ENCODE results near the gene CDIPT. TPM values are rescaled to one million over a fixed set of nuclear protein-coding genes. Genes with fewer than 3 reads are reported as not detected.

The CDIPT gene
- total RNA-seq, 8 experiments from 2014 or later, result 38.1 to 64.9 (median 44.0) TPM

DNA sequence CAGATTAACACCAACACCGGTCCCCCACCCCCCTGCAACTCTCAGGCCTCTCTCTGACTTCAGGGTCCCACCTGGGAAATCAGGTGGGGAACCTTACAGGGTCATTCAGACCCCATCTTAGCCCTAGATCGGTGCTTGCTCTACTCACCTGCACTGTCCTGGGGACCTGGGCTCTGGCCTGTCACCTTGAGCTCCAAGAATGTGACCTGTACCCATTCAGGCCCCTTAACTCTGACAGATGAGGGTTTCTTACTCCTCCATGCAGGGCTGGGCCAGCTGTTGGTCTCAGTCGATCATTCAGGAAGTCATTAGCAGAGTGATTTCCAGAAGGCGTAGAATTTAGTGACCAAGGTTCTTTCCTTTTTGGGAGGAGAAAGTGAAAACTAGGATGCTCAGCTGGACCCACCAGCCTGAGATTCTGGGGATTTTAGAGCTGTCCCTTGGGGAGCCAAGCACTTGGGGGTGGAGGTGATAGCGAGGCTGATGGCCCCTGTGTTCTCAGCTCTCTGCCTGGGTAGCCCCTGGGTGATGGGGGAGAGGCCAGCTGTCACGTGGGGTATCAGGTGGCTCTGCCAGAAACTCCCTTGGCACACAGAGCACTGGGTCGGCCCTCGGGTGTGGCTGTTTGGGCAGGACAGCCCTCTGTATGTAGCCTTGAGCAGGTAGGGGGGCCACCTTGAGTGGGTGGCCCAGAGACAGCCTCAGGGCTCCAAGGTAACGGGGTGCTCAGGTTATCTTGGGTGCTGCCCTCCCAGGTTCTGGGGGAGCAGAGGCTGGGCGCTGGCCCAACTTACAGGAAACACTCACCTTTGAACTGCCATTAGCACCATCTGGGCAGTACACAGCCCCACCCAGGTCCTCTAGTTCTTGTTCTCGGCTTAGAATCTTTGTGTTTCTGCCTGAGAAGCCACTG is 42.0 kb downstream of the CDIPT start:
- 0 to 96% (median 83%) methylated on average over 1 to 4 of the region's 11 CpGs; no CpG with 5 or more reads in 3 of the 10 experiments for WGBS, 10 experiments
- Histone ChIP-seq H3K4me3 (peak overlapping the region in 2 of 5 donors; percentile 26 to 32), H3K27ac (no peak overlapping the region), H3K4me1 (replicated peaks in 1 of 2) (peaks cover 9 to 23% of the 10 kb centered on the region in 2 donors)
- in situ Hi-C loops (cut with MboI; ENCODE audit: low pct_unique_long_range_greater_than_20kb in 2 of 9, low sequenced_read_pairs in 9 of 9, unreplicated experiment in 9 of 9), result loop anchor here in 4 of 9 experiments (25.0 kb wide), 2 partner anchors 91 to 191 kb away; partner anchors contain the start of genes C16orf92 (in 3 of the 4), DOC2A (in 3 of the 4) and ASPHD1 (in 1 of the 4)
- peak in 3 of 8 experiments; percentile 7 to 20 (median 12) for ATAC-seq (replicated peaks in 6 of 8)

DNA sequence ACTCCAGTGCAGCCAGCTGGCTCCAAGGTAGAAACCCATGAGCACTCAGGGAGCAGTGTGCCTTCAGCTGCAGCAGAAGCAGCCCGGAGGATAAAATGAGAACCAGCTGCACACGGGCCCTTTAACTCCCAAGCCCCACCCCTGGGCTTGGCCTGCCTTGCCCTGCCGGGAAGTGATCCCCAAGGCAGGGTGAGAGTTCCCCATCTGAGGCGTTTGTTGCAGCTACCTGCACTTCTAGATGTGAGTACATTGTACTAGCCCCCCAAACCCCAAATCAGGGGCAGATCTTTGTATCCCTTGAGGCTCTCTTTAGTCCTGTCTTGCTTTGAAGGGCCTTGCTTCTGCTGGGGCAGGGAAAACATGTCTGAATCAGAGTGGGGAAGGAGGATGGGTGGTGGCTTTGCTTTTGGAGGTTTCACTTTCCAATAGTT is 42.7 kb downstream of the CDIPT start, which contains the start of gene MVP:
TSS of gene MVP (plus strand) at position 192 of the 431 bp plus-strand sequence. CDS start 10,088 bp downstream, outside the sequence.
- in situ Hi-C loops (cut with MboI; ENCODE audit: low pct_unique_long_range_greater_than_20kb in 2 of 9, low sequenced_read_pairs in 9 of 9, unreplicated experiment in 9 of 9), result loop anchor here in 4 of 9 experiments (25.0 kb wide), 2 partner anchors 92 to 192 kb away; partner anchors contain the start of genes C16orf92 (in 3 of the 4), DOC2A (in 3 of the 4) and ASPHD1 (in 1 of the 4)
- no peak within 1 kb of the TSS for H3K27ac ChIP-seq
- ATAC-seq (replicated peaks in 6 of 8), result peak in 3 of 8 experiments; percentile 25 to 38 (median 29)
- WGBS, 10 experiments, result 16% methylated on average over 3 of the region's 4 CpGs; no CpG with 5 or more reads in 9 of the 10 experiments
- H3K4me3 ChIP-seq, result peak within 1 kb of the TSS in 3 of 5 donors; percentile 13 to 32 (median 26)
- H3K4me1 ChIP-seq (replicated peaks in 1 of 2), result peaks cover 7 to 16% of the 10 kb centered on the region in 2 donors

DNA sequence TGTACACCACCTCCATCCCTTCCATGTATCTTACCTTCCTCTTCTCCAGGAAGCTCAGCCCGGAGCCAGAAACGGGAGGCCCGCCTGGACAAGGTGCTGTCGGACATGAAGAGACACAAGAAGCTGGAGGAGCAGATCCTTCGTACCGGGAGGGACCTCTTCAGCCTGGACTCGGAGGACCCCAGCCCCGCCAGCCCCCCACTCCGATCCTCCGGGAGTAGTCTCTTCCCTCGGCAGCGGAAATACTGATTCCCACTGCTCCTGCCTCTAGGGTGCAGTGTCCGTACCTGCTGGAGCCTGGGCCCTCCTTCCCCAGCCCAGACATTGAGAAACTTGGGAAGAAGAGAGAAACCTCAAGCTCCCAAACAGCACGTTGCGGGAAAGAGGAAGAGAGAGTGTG is 43.5 kb downstream of the CDIPT start:
- ATAC-seq (replicated peaks in 6 of 8), result no peak
- H3K4me1 ChIP-seq (replicated peaks in 1 of 2), result peaks cover 7 to 19% of the 10 kb centered on the region in 2 donors
- in situ Hi-C loops (cut with MboI; ENCODE audit: low pct_unique_long_range_greater_than_20kb in 2 of 9, low sequenced_read_pairs in 9 of 9, unreplicated experiment in 9 of 9), result loop anchor here in 4 of 9 experiments (25.0 kb wide), 2 partner anchors 93 to 193 kb away; partner anchors contain the start of genes C16orf92 (in 3 of the 4), DOC2A (in 3 of the 4) and ASPHD1 (in 1 of the 4)
- H3K27ac ChIP-seq, result no peak overlapping the region
- no peak overlapping the region for H3K4me3 ChIP-seq
- 71 to 90% (median 83%) methylated on average over 2 to 6 of the region's 15 CpGs; no CpG with 5 or more reads in 6 of the 10 experiments for WGBS, 10 experiments

DNA sequence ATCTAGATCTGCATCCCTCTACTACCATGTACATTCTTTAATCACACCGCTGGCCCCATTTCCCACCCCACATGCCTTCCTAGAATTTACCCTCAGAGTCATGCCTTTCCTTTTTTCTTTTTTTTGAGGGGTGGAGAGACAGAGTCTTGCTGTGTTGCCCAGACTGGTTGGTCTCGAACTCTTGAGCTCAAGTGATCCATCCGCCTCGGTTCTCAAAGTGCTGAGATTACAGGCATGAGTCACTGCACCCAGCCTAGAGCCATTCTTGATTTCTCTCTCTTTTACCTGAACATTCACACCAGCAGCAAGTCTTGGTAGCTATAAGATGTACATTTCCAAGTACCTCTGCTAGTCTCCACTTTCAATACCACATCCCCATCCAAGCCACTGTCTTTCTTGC is 44.9 kb downstream of the CDIPT start:
- Histone ChIP-seq H3K27ac (no peak overlapping the region), H3K4me1 (replicated peaks in 1 of 2) (peaks cover 12 to 33% of the 10 kb centered on the region in 2 donors), H3K4me3 (no peak overlapping the region)
- in situ Hi-C loops (cut with MboI; ENCODE audit: low pct_unique_long_range_greater_than_20kb in 2 of 9, low sequenced_read_pairs in 9 of 9, unreplicated experiment in 9 of 9), result loop anchor here in 4 of 9 experiments (25.0 kb wide), 2 partner anchors 94 to 194 kb away; partner anchors contain the start of genes C16orf92 (in 3 of the 4), DOC2A (in 3 of the 4) and ASPHD1 (in 1 of the 4)
- 68 to 100% (median 95%) methylated on average over 1 to 4 of the region's 4 CpGs; no CpG with 5 or more reads in 1 of the 10 experiments for WGBS, 10 experiments
- no peak for ATAC-seq (replicated peaks in 6 of 8)

DNA sequence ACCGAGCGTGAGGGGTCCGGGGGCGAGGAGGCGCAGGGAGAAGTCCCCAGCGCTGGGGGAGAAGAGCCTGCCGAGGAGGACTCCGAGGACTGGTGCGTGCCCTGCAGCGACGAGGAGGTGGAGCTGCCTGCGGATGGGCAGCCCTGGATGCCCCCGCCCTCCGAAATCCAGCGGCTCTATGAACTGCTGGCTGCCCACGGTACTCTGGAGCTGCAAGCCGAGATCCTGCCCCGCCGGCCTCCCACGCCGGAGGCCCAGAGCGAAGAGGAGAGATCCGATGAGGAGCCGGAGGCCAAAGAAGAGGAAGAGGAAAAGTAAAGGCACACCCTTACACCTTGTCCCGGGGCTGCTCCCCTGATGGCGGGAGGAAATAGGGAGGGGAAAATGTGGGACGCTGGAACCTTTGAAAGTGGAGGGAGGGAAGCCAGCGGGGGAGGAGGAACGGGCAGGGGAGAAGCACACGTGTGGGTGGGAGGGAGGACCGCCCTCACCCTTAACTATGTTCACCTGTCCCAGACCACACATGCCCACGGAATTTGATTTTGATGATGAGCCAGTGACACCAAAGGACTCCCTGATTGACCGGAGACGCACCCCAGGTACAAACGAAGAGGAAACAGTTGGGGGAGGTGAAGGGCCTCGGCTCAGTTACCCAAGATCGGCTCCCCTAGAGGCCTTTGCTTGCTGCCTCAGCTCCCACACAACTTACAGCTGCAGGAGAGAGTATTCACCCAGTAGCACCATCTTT is 46.2 kb downstream of the CDIPT start:
- in situ Hi-C loops (cut with MboI; ENCODE audit: low pct_unique_long_range_greater_than_20kb in 2 of 9, low sequenced_read_pairs in 9 of 9, unreplicated experiment in 9 of 9), result loop anchor here in 4 of 9 experiments (25.0 kb wide), 2 partner anchors 95 to 195 kb away; partner anchors contain the start of genes C16orf92 (in 3 of the 4), DOC2A (in 3 of the 4) and ASPHD1 (in 1 of the 4)
- H3K27ac ChIP-seq, result peak overlapping the region; percentile 96 to 97
- peaks cover 12 to 33% of the 10 kb centered on the region in 2 donors for H3K4me1 ChIP-seq (replicated peaks in 1 of 2)
- ATAC-seq (replicated peaks in 6 of 8), result peak; percentile 7 to 30 (median 10)
- 0 to 16% (median 0%) methylated on average over 1 to 17 of the region's 37 CpGs; no CpG with 5 or more reads in 5 of the 10 experiments for WGBS, 10 experiments
- peak overlapping the region; percentile 49 to 86 (median 72) for H3K4me3 ChIP-seq

DNA sequence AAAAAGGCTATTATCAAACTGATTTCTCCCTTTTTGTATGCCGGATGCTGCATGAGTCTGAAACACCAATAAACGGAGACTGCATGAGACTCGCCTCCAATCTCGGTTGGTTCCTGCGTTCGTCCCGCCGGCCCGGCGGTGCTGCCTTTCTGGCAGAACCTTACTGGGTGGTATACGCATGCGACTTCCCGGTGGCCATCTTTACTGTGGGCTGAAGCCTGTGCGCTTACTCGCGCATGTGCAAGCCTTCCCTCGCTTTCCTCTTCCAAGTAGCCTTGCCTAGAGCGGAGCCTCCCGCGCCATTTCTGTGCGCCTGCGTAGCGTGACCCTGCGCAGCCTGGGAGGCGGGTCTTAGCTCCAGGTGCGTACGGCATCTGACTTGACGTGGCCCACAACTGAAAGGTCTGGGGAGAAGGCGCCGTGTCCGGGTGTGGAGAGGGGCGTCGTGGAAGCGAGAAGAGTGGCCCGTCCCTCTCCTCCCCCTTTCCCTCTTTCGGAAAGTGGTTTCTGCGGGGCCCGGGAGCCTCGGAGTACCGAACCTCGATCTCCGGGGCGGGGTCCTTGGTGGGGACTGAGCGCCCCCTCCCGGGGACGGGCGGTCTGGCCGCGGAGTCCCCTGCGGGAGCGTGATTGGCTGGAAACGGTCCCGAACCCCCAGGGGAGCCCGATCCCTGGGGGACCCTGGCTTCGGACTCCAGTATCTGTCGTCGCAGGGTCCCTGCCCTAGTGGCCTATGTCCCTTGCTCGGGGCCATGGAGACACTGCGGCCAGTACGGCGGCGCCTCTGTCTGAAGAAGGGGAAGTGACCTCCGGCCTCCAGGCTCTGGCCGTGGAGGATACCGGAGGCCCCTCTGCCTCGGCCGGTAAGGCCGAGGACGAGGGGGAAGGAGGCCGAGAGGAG is 47.0 kb downstream of the CDIPT start, which contains the start of gene PAGR1:
TSS of gene PAGR1 (plus strand) at position 360 of the 901 bp plus-strand sequence. CDS start at position 734, 374 bp downstream.
- peaks cover 12 to 33% of the 10 kb centered on the region in 2 donors for H3K4me1 ChIP-seq (replicated peaks in 1 of 2)

DNA sequence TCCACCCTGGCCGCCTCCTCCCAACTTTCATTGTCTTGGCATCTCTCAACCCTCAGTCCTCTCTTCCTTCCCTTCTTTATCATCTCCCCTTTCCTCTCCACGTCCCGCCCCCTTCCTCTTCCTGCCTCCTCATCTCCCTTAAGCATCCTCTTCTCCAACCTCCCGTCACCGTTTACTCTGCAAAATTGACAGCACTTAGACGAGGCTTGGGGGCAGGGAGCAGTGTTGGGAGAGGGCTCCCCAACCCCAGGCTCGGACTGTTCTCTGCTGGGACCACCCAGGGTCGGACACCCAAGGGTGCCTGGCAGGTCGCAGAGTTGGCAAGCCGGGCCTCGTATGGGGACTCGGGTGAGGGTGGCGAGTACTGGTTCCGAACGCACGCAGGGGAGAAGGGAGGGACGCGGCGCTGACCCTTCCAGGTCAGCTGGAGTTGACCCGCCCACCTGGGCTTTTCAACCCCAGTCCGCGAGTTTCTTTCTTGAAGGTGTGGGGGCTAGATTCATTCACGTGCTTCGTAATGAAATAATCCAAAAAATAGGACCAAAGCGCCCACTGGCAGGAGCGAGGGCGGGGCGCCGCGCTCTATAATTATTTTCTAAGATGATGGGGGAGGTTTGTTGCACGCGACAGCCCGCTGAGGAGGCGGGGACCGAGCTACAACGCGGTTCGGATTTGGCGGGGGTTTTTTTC is 47.8 kb downstream of the CDIPT start:
- Histone ChIP-seq H3K4me1 (replicated peaks in 1 of 2) (peaks cover 20 to 37% of the 10 kb centered on the region in 2 donors), H3K4me3 (peak overlapping the region; percentile 49 to 86 (median 72)), H3K27ac (peak overlapping the region; percentile 96 to 97)
- no peak for ATAC-seq (replicated peaks in 6 of 8)
- WGBS, 10 experiments, result 2 to 20% (median 4%) methylated on average over 1 to 23 of the region's 39 CpGs
- in situ Hi-C loops (cut with MboI; ENCODE audit: low pct_unique_long_range_greater_than_20kb in 2 of 9, low sequenced_read_pairs in 9 of 9, unreplicated experiment in 9 of 9), result loop anchor here in 4 of 9 experiments (25.0 kb wide), 2 partner anchors 97 to 197 kb away; partner anchors contain the start of genes C16orf92 (in 3 of the 4), DOC2A (in 3 of the 4) and ASPHD1 (in 1 of the 4)

More for the DNA sequence above, 47.0 kb downstream of the CDIPT start, which contains the start of gene PAGR1:
- ATAC-seq (replicated peaks in 6 of 8), result peak; percentile 48 to 70 (median 62)
- Histone ChIP-seq H3K4me3 (peak within 1 kb of the TSS; percentile 49 to 86 (median 72)), H3K27ac (peak within 1 kb of the TSS; percentile 96 to 97)
- in situ Hi-C loops (cut with MboI; ENCODE audit: low pct_unique_long_range_greater_than_20kb in 2 of 9, low sequenced_read_pairs in 9 of 9, unreplicated experiment in 9 of 9), result loop anchor here in 4 of 9 experiments (25.0 kb wide), 2 partner anchors 96 to 196 kb away; partner anchors contain the start of genes C16orf92 (in 3 of the 4), DOC2A (in 3 of the 4) and ASPHD1 (in 1 of the 4)
- WGBS, 10 experiments, result 0 to 2% (median 1%) methylated on average over 4 to 26 of the region's 70 CpGs; no CpG with 5 or more reads in 1 of the 10 experiments

DNA sequence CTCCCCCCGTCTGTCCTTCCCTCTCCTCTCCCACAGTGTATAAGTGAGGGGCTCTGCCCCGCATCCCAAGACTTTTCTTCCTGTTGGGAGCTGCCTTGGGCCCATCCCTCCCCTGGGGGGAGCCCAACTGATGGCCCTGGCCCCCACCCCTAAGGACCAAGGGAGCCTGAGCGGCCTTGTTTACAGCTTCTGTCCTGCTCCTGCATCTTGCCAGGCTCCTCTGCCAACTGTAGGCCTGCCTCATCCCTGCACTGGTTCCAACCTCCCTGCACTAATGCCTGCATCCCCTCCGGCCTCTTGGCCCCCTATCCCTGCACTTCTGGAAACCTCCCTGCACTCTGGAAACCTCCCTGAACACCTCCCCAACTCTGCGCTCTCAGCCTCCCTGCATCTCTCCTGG is 48.4 kb downstream of the CDIPT start:
- 75 to 100% (median 100%) methylated on average over 1 of the region's 5 CpGs; no CpG with 5 or more reads in 7 of the 10 experiments for WGBS, 10 experiments
- in situ Hi-C loops (cut with MboI; ENCODE audit: low pct_unique_long_range_greater_than_20kb in 2 of 9, low sequenced_read_pairs in 9 of 9, unreplicated experiment in 9 of 9), result loop anchor here in 4 of 9 experiments (25.0 kb wide), 2 partner anchors 98 to 198 kb away; partner anchors contain the start of genes C16orf92 (in 3 of the 4), DOC2A (in 3 of the 4) and ASPHD1 (in 1 of the 4)
- no peak for ATAC-seq (replicated peaks in 6 of 8)
- peak overlapping the region; percentile 49 to 86 (median 72) for H3K4me3 ChIP-seq
- peaks cover 26 to 38% of the 10 kb centered on the region in 2 donors for H3K4me1 ChIP-seq (replicated peaks in 1 of 2)
- H3K27ac ChIP-seq, result peak overlapping the region; percentile 96 to 97

DNA sequence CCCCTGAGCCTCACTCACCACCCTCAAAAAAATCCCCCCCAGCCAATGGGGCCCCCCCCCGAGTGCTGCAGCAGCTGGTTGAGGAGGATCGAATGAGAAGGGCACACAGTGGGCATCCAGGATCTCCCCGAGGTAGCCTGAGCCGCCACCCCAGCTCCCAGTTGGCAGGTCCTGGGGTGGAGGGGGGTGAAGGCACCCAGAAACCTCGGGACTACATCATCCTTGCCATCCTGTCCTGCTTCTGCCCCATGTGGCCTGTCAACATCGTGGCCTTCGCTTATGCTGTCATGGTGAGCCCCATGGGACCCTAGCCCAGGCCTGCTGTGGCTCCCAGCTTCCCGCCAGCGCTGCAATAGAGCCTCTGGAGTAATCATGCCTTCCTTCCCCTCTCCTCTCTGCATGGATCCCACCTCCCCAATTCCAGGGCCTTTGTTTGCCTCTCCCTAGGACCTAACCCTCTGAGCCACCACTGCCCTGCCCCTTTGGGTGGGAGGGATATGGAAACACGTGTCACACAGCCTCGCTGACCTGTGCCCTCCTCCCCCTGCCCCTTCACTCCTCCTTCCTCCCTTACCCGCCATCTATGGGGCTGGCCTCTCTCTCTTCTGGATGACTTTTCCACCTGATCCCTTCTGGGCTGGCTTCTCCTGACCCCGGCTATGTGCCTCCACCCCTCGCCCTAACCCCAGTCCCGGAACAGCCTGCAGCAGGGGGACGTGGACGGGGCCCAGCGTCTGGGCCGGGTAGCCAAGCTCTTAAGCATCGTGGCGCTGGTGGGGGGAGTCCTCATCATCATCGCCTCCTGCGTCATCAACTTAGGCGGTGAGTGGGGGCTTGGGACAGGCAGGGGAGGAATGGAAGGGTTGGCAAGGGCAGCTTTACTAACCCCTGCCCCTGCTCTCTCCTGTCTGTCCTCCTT is 49.1 kb downstream of the CDIPT start:
- no peak for ATAC-seq (replicated peaks in 6 of 8)
- Histone ChIP-seq H3K4me3 (peak overlapping the region; percentile 49 to 86 (median 72)), H3K4me1 (replicated peaks in 1 of 2) (peaks cover 33 to 44% of the 10 kb centered on the region in 2 donors), H3K27ac (peak overlapping the region; percentile 96 to 97)
- in situ Hi-C loops (cut with MboI; ENCODE audit: low pct_unique_long_range_greater_than_20kb in 2 of 9, low sequenced_read_pairs in 9 of 9, unreplicated experiment in 9 of 9), result loop anchor here in 4 of 9 experiments (25.0 kb wide), 2 partner anchors 98 to 198 kb away; partner anchors contain the start of genes C16orf92 (in 3 of the 4), DOC2A (in 3 of the 4) and ASPHD1 (in 1 of the 4)
- WGBS, 10 experiments, result 17 to 20% methylated on average over 1 to 6 of the region's 24 CpGs; no CpG with 5 or more reads in 8 of the 10 experiments
